ENCODE measurements around the gene AIP.
"Not testable (repeated sequence)": the region's sequence is repeated elsewhere in the genome, so short reads cannot be mapped to it uniquely, and the experiment has no call there.

The AIP gene

GRCh38 chr11:67508486-67509121 is 25.8 kb downstream of the AIP start:
- H3K4me1 ChIP-seq (ENCODE audit: control insufficient read depth, insufficient read depth, low read length): peaks cover 4% of the 10 kb centered on the region
- H3K9me3 ChIP-seq (ENCODE audit: control insufficient read depth, insufficient read depth, low read length): no peaks in the 10 kb centered on the region

GRCh38 chr11:67510023-67510345 is 27.2 kb downstream of the AIP start:
- peaks cover 4% of the 10 kb centered on the region for H3K4me1 ChIP-seq (ENCODE audit: control insufficient read depth, insufficient read depth, low read length)
- no peaks in the 10 kb centered on the region for H3K36me3 ChIP-seq (ENCODE audit: control insufficient read depth, insufficient read depth, low read length)
- H3K9me3 ChIP-seq (ENCODE audit: control insufficient read depth, insufficient read depth, low read length): no peaks in the 10 kb centered on the region
- no peak overlapping the region for H3K9ac ChIP-seq (ENCODE audit: low read depth, low read length)
- H3K27me3 ChIP-seq (ENCODE audit: control insufficient read depth, insufficient read depth, low read length): peaks cover 11% of the 10 kb centered on the region
- H3K4me3 ChIP-seq (ENCODE audit: low read depth, low read length): no peak overlapping the region

More at GRCh38 chr11:67508486-67509121, 25.8 kb downstream of the AIP start:
- no peaks in the 10 kb centered on the region for H3K36me3 ChIP-seq (ENCODE audit: control insufficient read depth, insufficient read depth, low read length)
- peak overlapping the region; percentile 65 for H3K9ac ChIP-seq (ENCODE audit: low read depth, low read length)
- H3K27me3 ChIP-seq (ENCODE audit: control insufficient read depth, insufficient read depth, low read length): peaks cover 9% of the 10 kb centered on the region
- H3K4me3 ChIP-seq (ENCODE audit: low read depth, low read length): peak overlapping the region; percentile 92

GRCh38 chr11:67511558-67511957 is 28.7 kb downstream of the AIP start:
- not testable (repeated sequence) for H3K9me3 ChIP-seq (ENCODE audit: control insufficient read depth, insufficient read depth, low read length)

GRCh38 chr11:67514116-67514515 is 31.3 kb downstream of the AIP start:
- Histone ChIP-seq H3K4me3 (ENCODE audit: low read depth, low read length) (no peak overlapping the region), H3K9ac (ENCODE audit: low read depth, low read length) (no peak overlapping the region), H3K4me1 (ENCODE audit: control insufficient read depth, insufficient read depth, low read length) (no peaks in the 10 kb centered on the region), H3K36me3 (ENCODE audit: control insufficient read depth, insufficient read depth, low read length) (no peaks in the 10 kb centered on the region), H3K27me3 (ENCODE audit: control insufficient read depth, insufficient read depth, low read length) (peaks cover 11% of the 10 kb centered on the region), H3K9me3 (ENCODE audit: control insufficient read depth, insufficient read depth, low read length) (no peaks in the 10 kb centered on the region)

More at GRCh38 chr11:67511558-67511957, 28.7 kb downstream of the AIP start:
- H3K9ac ChIP-seq (ENCODE audit: low read depth, low read length); H3K4me1 ChIP-seq (ENCODE audit: control insufficient read depth, insufficient read depth, low read length); H3K36me3 ChIP-seq (ENCODE audit: control insufficient read depth, insufficient read depth, low read length); H3K4me3 ChIP-seq (ENCODE audit: low read depth, low read length): not testable (repeated sequence)
- peaks cover 11% of the 10 kb centered on the region for H3K27me3 ChIP-seq (ENCODE audit: control insufficient read depth, insufficient read depth, low read length)

- Histone ChIP-seq H3K9ac (ENCODE audit: low read depth, low read length) (no peak overlapping the region), H3K4me3 (ENCODE audit: low read depth, low read length) (no peak overlapping the region), H3K9me3 (ENCODE audit: control insufficient read depth, insufficient read depth, low read length) (no peaks in the 10 kb centered on the region), H3K4me1 (ENCODE audit: control insufficient read depth, insufficient read depth, low read length) (no peaks in the 10 kb centered on the region), H3K36me3 (ENCODE audit: control insufficient read depth, insufficient read depth, low read length) (no peaks in the 10 kb centered on the region), H3K27me3 (ENCODE audit: control insufficient read depth, insufficient read depth, low read length) (peaks cover 6% of the 10 kb centered on the region)
Observed at GRCh38 chr11:67516806-67517205, 34.0 kb downstream of the AIP start.

GRCh38 chr11:67517784-67518552 is 35.1 kb downstream of the AIP start:
- H3K36me3 ChIP-seq (ENCODE audit: control insufficient read depth, insufficient read depth, low read length): no peaks in the 10 kb centered on the region
- no peaks in the 10 kb centered on the region for H3K9me3 ChIP-seq (ENCODE audit: control insufficient read depth, insufficient read depth, low read length)
- H3K27me3 ChIP-seq (ENCODE audit: control insufficient read depth, insufficient read depth, low read length): peaks cover 5% of the 10 kb centered on the region
- no peak overlapping the region for H3K9ac ChIP-seq (ENCODE audit: low read depth, low read length)
- no peaks in the 10 kb centered on the region for H3K4me1 ChIP-seq (ENCODE audit: control insufficient read depth, insufficient read depth, low read length)
- H3K4me3 ChIP-seq (ENCODE audit: low read depth, low read length): no peak overlapping the region

- no peak overlapping the region for H3K9ac ChIP-seq (ENCODE audit: low read depth, low read length)
- H3K36me3 ChIP-seq (ENCODE audit: control insufficient read depth, insufficient read depth, low read length): no peaks in the 10 kb centered on the region
- H3K27me3 ChIP-seq (ENCODE audit: control insufficient read depth, insufficient read depth, low read length): no peaks in the 10 kb centered on the region
- H3K9me3 ChIP-seq (ENCODE audit: control insufficient read depth, insufficient read depth, low read length): no peaks in the 10 kb centered on the region
- H3K4me3 ChIP-seq (ENCODE audit: low read depth, low read length): no peak overlapping the region
- no peaks in the 10 kb centered on the region for H3K4me1 ChIP-seq (ENCODE audit: control insufficient read depth, insufficient read depth, low read length)
Observed at GRCh38 chr11:67519726-67520125, 36.9 kb downstream of the AIP start.

- H3K27me3 ChIP-seq (ENCODE audit: control insufficient read depth, insufficient read depth, low read length): no peaks in the 10 kb centered on the region
- H3K4me3 ChIP-seq (ENCODE audit: low read depth, low read length): no peak overlapping the region
- H3K9me3 ChIP-seq (ENCODE audit: control insufficient read depth, insufficient read depth, low read length): no peaks in the 10 kb centered on the region
- no peaks in the 10 kb centered on the region for H3K4me1 ChIP-seq (ENCODE audit: control insufficient read depth, insufficient read depth, low read length)
- no peaks in the 10 kb centered on the region for H3K36me3 ChIP-seq (ENCODE audit: control insufficient read depth, insufficient read depth, low read length)
- no peak overlapping the region for H3K9ac ChIP-seq (ENCODE audit: low read depth, low read length)
Observed at GRCh38 chr11:67520856-67521824, 38.3 kb downstream of the AIP start.

GRCh38 chr11:67521924-67522323 is 39.1 kb downstream of the AIP start:
- H3K9me3 ChIP-seq (ENCODE audit: control insufficient read depth, insufficient read depth, low read length): no peaks in the 10 kb centered on the region
- H3K9ac ChIP-seq (ENCODE audit: low read depth, low read length): no peak overlapping the region
- H3K4me3 ChIP-seq (ENCODE audit: low read depth, low read length): no peak overlapping the region
- H3K27me3 ChIP-seq (ENCODE audit: control insufficient read depth, insufficient read depth, low read length): no peaks in the 10 kb centered on the region
- H3K4me1 ChIP-seq (ENCODE audit: control insufficient read depth, insufficient read depth, low read length): no peaks in the 10 kb centered on the region
- H3K36me3 ChIP-seq (ENCODE audit: control insufficient read depth, insufficient read depth, low read length): no peaks in the 10 kb centered on the region

GRCh38 chr11:67522338-67522737 is 39.5 kb downstream of the AIP start:
- Histone ChIP-seq H3K9ac (ENCODE audit: low read depth, low read length) (no peak overlapping the region), H3K4me3 (ENCODE audit: low read depth, low read length) (no peak overlapping the region), H3K4me1 (ENCODE audit: control insufficient read depth, insufficient read depth, low read length) (no peaks in the 10 kb centered on the region), H3K36me3 (ENCODE audit: control insufficient read depth, insufficient read depth, low read length) (no peaks in the 10 kb centered on the region), H3K9me3 (ENCODE audit: control insufficient read depth, insufficient read depth, low read length) (no peaks in the 10 kb centered on the region), H3K27me3 (ENCODE audit: control insufficient read depth, insufficient read depth, low read length) (no peaks in the 10 kb centered on the region)

- Histone ChIP-seq H3K27me3 (ENCODE audit: control insufficient read depth, insufficient read depth, low read length) (no peaks in the 10 kb centered on the region), H3K36me3 (ENCODE audit: control insufficient read depth, insufficient read depth, low read length) (no peaks in the 10 kb centered on the region), H3K9ac (ENCODE audit: low read depth, low read length) (no peak within 1 kb of the TSS), H3K4me3 (ENCODE audit: low read depth, low read length) (no peak within 1 kb of the TSS), H3K4me1 (ENCODE audit: control insufficient read depth, insufficient read depth, low read length) (no peaks in the 10 kb centered on the region), H3K9me3 (ENCODE audit: control insufficient read depth, insufficient read depth, low read length) (no peaks in the 10 kb centered on the region)
Observed at GRCh38 chr11:67522844-67523555, 40.2 kb downstream of the AIP start, which contains the start of gene CABP2. TSS of gene CABP2 (minus strand) at chr11:67523446. CDS start at chr11:67523326, 120 bp downstream.

Measured in iPS-15b (cell line).